Esophagus (tissue), 2 donors: ENCODE data around the gene SLC33A1. TPM values are rescaled to one million over a fixed set of nuclear protein-coding genes. Genes with fewer than 3 reads are reported as not detected.
"Not testable (repeated sequence)": the region's sequence is repeated elsewhere in the genome, so short reads cannot be mapped to it uniquely, and the experiment has no call there.

ENCODE experiments used
- H3K27ac ChIP-seq, 2 donors: one replicate each; pipeline ENCODE4 v1.5.1; 2013; ENCODE audit warnings: low read depth in 2 of 2, mild to moderate bottlenecking in 2 of 2, inconsistent platforms in 1 of 2, low read length in 1 of 2, moderate library complexity in 1 of 2
- H3K27me3 ChIP-seq, 2 donors: one replicate each; pipeline ENCODE4 v1.6.1; 2013; ENCODE audit warnings: low read length in 2 of 2, control low read depth in 1 of 2, mild to moderate bottlenecking in 1 of 2; ENCODE audit not compliant: insufficient read depth in 2 of 2, control insufficient read depth in 1 of 2
- H3K36me3 ChIP-seq, 2 donors: one replicate each; pipeline ENCODE4 v1.6.1; 2013; ENCODE audit warnings: low read length in 1 of 2; ENCODE audit not compliant: control insufficient read depth in 2 of 2, insufficient read depth in 2 of 2
- H3K4me1 ChIP-seq, 2 donors: one replicate each; pipeline ENCODE4 v1.6.1; 2013; ENCODE audit warnings: low read length in 1 of 2; ENCODE audit not compliant: control insufficient read depth in 2 of 2, insufficient read depth in 2 of 2
- H3K4me3 ChIP-seq, 2 donors: one replicate each; pipeline ENCODE4 v1.5.1; 2013; ENCODE audit warnings: low read length in 2 of 2, mild to moderate bottlenecking in 2 of 2, low read depth in 1 of 2, moderate library complexity in 1 of 2
- H3K9me3 ChIP-seq, 2 donors: one replicate each; pipeline ENCODE4 v1.6.1; 2013; ENCODE audit warnings: mild to moderate bottlenecking in 2 of 2, low read depth in 1 of 2, low read length in 1 of 2, moderate library complexity in 1 of 2; ENCODE audit not compliant: control insufficient read depth in 2 of 2, insufficient read depth in 1 of 2
- WGBS, 2 donors: extraction: QIAGEN DNeasy Blood & Tissue Kit; methylation state at CpG; one replicate each; pipeline ENCODE4 v1.1.7; 2013; 5-methylcytosine and 5-hydroxymethylcytosine counted together
- polyA plus RNA-seq, 2 donors: library from polyadenylated mRNA; stranded (reverse); fragments of 200-250 nt; gene quantifications; one replicate each; pipeline ENCODE4 v1.2.3, GENCODE V29; 2013
- donor health status: healthy with polysubstance abuse.
- donor health status: Bipolar disorder and iron deficiency.

SLC33A1 gene
- 1 to 10 TPM; 4.1 to 7.1 TPM for polyA plus RNA-seq

- no peaks in the 10 kb centered on the region for H3K27me3 ChIP-seq
- no peaks in the 10 kb centered on the region for H3K9me3 ChIP-seq
- H3K4me3 ChIP-seq = peak within 1 kb of the TSS; percentile 84 to 98
- 0 to 1% methylated on average over 49 to 50 of the region's 50 CpGs for WGBS, 2 donors
- H3K4me1 ChIP-seq = peaks cover 0 to 3% of the 10 kb centered on the region in 2 donors
- H3K27ac ChIP-seq = peak within 1 kb of the TSS; percentile 91 to 97
- no peaks in the 10 kb centered on the region for H3K36me3 ChIP-seq
Observed at GRCh38 chr3:155854141-155854940, at the start of gene SLC33A1. Gene SLC33A1 (minus strand): TSS chr3:155854427. CDS start chr3:155853997, 430 bp downstream.

- Histone ChIP-seq H3K4me3 (no peak overlapping the region), H3K27ac (no peak overlapping the region), H3K4me1 (no peaks in the 10 kb centered on the region), H3K36me3 (peaks cover 0 to 7% of the 10 kb centered on the region in 2 donors), H3K27me3 (no peaks in the 10 kb centered on the region), H3K9me3 (no peaks in the 10 kb centered on the region)
- WGBS, 2 donors = 92 to 93% methylated on average over 7 of the region's 7 CpGs
Observed at GRCh38 chr3:155895379-155895900, 41.2 kb upstream of the SLC33A1 start.

- Histone ChIP-seq H3K9me3 (no peaks in the 10 kb centered on the region), H3K4me3 (no peak overlapping the region), H3K36me3 (no peaks in the 10 kb centered on the region), H3K27me3 (no peaks in the 10 kb centered on the region), H3K27ac (no peak overlapping the region), H3K4me1 (peaks cover 0 to 3% of the 10 kb centered on the region in 2 donors)
- WGBS, 2 donors = 94 to 95% methylated on average over 5 of the region's 5 CpGs
Observed at GRCh38 chr3:155891321-155891720, 37.1 kb upstream of the SLC33A1 start.

GRCh38 chr3:155890671-155891190 lies 36.5 kb upstream of the SLC33A1 start:
- Histone ChIP-seq H3K27ac (no peak overlapping the region), H3K4me3 (no peak overlapping the region), H3K9me3 (no peaks in the 10 kb centered on the region), H3K36me3 (no peaks in the 10 kb centered on the region), H3K4me1 (peaks cover 0 to 5% of the 10 kb centered on the region in 2 donors), H3K27me3 (no peaks in the 10 kb centered on the region)
- WGBS, 2 donors = 30 to 31% methylated on average over 2 of the region's 2 CpGs

GRCh38 chr3:155889952-155890351 lies 35.7 kb upstream of the SLC33A1 start:
- no peaks in the 10 kb centered on the region for H3K9me3 ChIP-seq
- no peak overlapping the region for H3K4me3 ChIP-seq
- H3K27me3 ChIP-seq = no peaks in the 10 kb centered on the region
- no peak overlapping the region for H3K27ac ChIP-seq
- no peaks in the 10 kb centered on the region for H3K36me3 ChIP-seq
- 65 to 72% methylated on average over 1 of the region's 1 CpG for WGBS, 2 donors
- H3K4me1 ChIP-seq = peaks cover 0 to 5% of the 10 kb centered on the region in 2 donors

- Histone ChIP-seq H3K27ac (no peak overlapping the region), H3K27me3 (no peaks in the 10 kb centered on the region), H3K36me3 (no peaks in the 10 kb centered on the region), H3K9me3 (no peaks in the 10 kb centered on the region), H3K4me1 (peaks cover 0 to 5% of the 10 kb centered on the region in 2 donors), H3K4me3 (no peak overlapping the region)
- WGBS, 2 donors = 95% methylated on average over 5 of the region's 5 CpGs
Observed at GRCh38 chr3:155889212-155889611, 35.0 kb upstream of the SLC33A1 start.

GRCh38 chr3:155886915-155887314 lies 32.7 kb upstream of the SLC33A1 start:
- H3K4me1 ChIP-seq = peaks cover 0 to 5% of the 10 kb centered on the region in 2 donors
- no peak overlapping the region for H3K27ac ChIP-seq
- no peaks in the 10 kb centered on the region for H3K9me3 ChIP-seq
- no peaks in the 10 kb centered on the region for H3K36me3 ChIP-seq
- H3K4me3 ChIP-seq = no peak overlapping the region
- 64 to 67% methylated on average over 1 of the region's 1 CpG for WGBS, 2 donors
- H3K27me3 ChIP-seq = no peaks in the 10 kb centered on the region

GRCh38 chr3:155886348-155886747 lies 32.1 kb upstream of the SLC33A1 start:
- not testable (repeated sequence) for H3K4me3 ChIP-seq, H3K36me3 ChIP-seq, H3K4me1 ChIP-seq, H3K9me3 ChIP-seq, H3K27me3 ChIP-seq, H3K27ac ChIP-seq
- WGBS, 2 donors = 90 to 95% methylated on average over 8 of the region's 8 CpGs

GRCh38 chr3:155885292-155885691 lies 31.1 kb upstream of the SLC33A1 start:
- H3K27ac ChIP-seq = no peak overlapping the region
- H3K36me3 ChIP-seq = no peaks in the 10 kb centered on the region
- H3K4me1 ChIP-seq = peaks cover 0 to 5% of the 10 kb centered on the region in 2 donors
- H3K27me3 ChIP-seq = no peaks in the 10 kb centered on the region
- no peak overlapping the region for H3K4me3 ChIP-seq
- no peaks in the 10 kb centered on the region for H3K9me3 ChIP-seq
